ENCODE data around the gene CALM3.

CALM3 gene

DNA sequence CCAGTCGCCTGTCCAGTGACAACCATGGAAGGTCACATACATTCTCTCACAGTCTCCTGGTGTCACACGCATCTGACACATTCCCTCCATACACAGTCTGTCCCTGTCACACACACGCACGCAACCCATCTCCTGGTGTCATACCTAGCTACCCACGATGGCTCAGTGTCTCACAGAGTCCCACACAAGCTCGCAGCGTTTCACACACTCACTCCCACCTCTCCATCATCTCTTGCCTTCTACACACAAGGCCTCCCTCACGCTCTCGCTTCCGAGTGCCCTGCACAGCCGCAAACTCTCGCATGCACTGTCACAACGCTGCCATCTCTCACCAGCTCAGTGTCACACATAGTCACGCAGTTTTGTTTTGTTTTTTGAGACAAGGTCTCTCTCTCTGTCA lies 36.1 kb downstream of the CALM3 start:
- no peak for DNase-seq (ENCODE audit: low spot score)

DNA sequence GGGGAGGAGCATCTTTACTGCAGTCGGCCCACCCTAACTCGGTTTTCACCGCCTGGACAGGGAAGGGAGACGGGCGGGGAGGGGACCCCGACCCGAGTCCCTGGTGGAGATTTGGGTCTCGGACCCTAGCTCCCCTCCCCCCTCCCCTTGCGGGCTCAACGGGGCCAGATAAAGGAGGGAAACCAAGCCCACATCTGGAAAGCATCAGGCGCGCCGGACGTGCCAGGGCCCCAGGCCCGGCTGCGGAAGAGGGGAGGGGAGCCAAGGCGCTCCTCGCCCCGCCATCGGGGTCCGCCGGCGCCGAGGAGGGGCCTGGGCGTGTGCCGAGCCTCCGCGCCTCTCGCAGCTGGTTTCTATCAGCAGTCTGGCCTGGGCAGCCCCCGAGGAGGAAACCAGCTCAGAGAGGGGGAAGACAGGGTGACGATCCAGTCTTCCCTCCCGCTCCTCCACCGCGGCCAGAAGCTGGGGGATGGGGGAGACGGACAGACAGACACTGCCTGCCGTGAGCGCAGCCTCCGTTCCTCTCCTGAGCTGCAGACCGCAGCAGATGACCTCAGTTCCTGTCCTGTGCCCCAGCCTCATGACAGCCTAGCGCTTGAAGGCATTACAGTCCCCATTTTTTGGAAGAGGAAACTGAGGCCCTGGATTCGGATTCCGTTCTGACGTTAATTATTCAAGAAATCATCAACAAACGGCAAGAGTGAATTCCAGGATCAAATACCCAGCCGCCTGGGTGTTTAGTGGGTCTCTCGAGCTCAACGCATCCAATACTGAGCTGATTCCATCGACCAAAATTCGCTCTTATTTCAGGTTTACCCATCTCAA lies 38.4 kb downstream of the CALM3 start:
- peak; percentile 85 for DNase-seq (ENCODE audit: low spot score)

GRCh38 chr19:46640656-46641055 lies 39.5 kb downstream of the CALM3 start:
- DNase-seq (ENCODE audit: low spot score) = no peak

DNA sequence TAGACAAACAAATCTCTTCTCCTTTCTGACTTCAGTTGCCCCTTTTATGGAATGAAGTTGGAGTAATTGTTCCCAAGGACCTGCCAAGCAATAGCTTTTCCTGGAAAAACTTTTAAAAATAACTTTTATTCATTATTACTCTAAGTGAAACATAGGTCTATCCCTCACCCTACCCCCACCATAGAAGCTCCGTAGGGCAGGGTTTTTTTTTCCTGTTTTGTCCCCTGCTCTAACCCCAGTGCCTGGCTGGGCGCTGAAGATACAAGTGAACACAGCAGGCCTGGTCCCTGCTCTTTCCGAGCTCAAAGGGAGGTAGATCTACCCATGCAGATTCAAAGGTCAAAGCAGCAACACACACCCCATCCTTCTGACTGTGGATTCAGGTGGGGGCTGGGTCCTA lies 43.6 kb downstream of the CALM3 start:
- DNase-seq (ENCODE audit: low spot score) = no peak

DNA sequence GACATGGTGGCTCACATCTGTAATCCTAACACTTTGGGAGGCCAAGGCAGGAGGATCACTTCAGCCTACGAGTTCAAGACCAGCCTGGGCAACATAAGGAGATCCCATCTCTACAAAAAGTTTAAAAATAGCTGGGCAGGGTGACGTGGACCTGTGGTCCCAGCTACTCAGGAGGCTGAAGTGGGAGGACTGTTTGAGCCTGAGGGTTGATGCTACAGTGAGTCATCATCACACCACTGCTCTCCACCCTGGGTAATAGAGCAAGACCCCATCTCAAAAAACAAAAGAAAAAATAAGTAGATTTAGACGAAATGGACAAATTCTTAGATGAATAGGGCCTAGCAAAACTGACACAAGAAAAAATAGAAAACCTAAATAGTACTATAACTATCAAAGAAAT lies 45.3 kb downstream of the CALM3 start:
- DNase-seq (ENCODE audit: low spot score) = no peak

- no peak for DNase-seq (ENCODE audit: low spot score)
These were observed 47.2 kb downstream of the CALM3 start for GRCh38 chr19:46648060-46648960.

DNA sequence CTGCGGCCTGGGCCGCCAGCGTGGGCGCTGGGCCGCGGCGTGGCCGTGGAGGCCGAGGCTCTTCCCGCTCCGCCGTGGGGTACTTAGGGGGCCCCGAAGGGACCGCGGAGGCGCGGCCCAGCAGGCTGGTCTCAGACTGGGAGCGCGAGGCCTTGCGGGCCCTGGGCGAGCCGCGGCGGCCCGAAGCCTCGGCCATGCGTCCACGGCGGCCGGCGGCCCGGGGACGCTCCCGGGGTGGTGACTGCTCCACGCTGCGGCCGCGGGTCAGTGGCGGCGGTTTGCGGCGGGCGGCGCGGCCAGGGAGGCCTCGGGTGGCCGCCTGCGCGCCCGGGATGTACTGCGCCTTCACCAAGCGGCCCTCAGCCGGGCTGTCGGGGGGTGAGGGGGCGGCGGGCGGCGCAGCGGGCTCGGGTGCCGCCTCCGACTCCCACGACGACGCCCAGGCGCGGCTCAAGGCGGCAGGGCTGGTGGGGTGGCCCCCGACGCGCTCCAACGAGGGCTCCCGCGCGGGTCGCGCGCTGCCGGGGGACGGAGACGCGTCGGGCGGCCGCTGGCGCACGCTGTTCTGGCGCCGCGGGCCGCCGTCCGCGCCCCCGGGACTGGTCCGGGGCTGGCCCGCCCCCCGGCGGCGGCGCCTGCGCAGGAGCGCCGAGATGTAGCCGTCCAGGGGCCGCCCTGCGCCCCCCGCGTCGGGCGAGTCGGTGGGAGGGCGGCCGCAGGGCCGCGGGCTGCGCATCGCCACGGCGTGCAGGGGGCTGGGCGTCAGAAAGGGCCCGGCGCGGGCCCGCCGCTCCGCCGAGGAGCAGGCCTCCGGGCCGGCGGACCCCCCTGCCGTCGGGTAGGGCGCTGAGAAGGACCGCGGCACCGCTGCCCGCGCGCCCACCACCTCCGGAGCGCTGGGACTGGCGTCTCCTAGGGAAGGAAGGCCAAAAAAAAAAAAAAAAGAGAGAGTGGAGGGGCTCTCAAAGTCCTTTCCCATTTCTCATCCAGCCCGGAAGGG lies 48.1 kb downstream of the CALM3 start:
- DNase-seq (ENCODE audit: low spot score) = no peak

GRCh38 chr19:46650445-46650844 lies 49.3 kb downstream of the CALM3 start:
- DNase-seq (ENCODE audit: low spot score) = no peak

- DNase-seq (ENCODE audit: low spot score) = no peak
These were observed 53.6 kb downstream of the CALM3 start for GRCh38 chr19:46654621-46655152.

GRCh38 chr19:46656541-46656940 lies 55.4 kb downstream of the CALM3 start:
- no peak for DNase-seq (ENCODE audit: low spot score)

DNA sequence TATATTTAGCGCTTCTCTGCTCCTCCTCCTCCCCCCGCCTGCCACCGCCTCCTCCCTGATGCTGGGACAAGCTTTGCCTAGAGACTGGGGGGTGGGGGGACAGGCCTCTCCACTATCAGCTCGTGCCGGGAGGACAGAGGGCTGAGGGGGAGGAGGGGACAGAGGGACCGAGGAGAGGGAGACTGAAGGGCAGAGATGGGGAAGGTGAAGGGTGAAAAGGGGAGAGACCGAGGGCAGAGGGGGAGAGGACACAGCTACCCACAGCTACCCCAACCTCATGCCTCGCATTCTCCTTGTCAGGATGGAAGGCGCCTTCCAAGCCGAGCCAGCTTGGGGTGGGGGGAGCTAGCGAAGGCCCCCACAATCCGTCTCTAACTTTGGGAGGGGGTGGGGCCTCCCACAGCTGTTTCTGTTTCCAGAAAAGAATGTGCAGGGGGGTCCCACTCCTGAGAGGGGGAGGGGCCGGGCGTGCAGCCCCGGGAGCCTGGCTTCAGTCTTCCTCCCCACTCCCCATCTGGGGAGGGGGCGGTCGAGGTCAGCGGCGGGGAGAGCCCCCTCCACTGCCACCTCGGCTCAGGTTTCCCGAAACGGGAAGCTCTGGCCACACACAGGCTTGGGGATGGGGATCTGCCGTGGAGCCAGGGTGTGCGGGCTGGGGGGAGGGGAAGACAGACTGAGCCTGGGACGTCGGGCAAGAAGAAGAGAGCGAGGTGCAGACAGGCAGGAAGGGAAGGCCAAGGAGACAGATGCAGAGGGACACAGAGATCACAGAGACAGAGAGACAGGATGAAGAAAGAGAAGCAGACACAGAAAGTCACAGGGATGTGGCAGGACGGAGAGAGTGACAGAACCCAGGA lies 58.2 kb downstream of the CALM3 start:
- DNase-seq (ENCODE audit: low spot score) = peak; percentile 48

- DNase-seq (ENCODE audit: low spot score) = peak; percentile 25
These were observed 58.9 kb downstream of the CALM3 start for GRCh38 chr19:46660008-46660517.

Measured in AG20443 (cell line).